DOHH2 (cell line): ENCODE results near the gene TPX2.
"Not testable (repeated sequence)": the region's sequence is repeated elsewhere in the genome, so short reads cannot be mapped to it uniquely, and the experiment has no call there.

ENCODE experiments used
- H3F3A ChIP-seq: fragments of 200-600 bp; sonication (generic), shearing (Covaris generic); 2 replicates; pipeline ENCODE4 v1.6.0; 2016; ENCODE audit warnings: antibody characterized with exemption, mild to moderate bottlenecking; ENCODE audit not compliant: control insufficient read depth, insufficient read depth
- H3K27ac ChIP-seq: fragments of 200-600 bp; sonication (generic); 2 replicates; pipeline ENCODE4 v1.5.1; 2014; ENCODE audit warnings: low read depth, mild to moderate bottlenecking, low read length, moderate library complexity
- H3K27me3 ChIP-seq: fragments of 200-600 bp; sonication (generic); 2 replicates; pipeline ENCODE4 v1.6.1; 2014; ENCODE audit warnings: mild to moderate bottlenecking, low read length, mixed read lengths; ENCODE audit not compliant: control insufficient read depth
- H3K36me3 ChIP-seq: fragments of 200-600 bp; sonication (generic); 2 replicates; pipeline ENCODE4 v1.6.1; 2014; ENCODE audit warnings: mild to moderate bottlenecking, low read length, moderate library complexity, mixed read lengths; ENCODE audit not compliant: control insufficient read depth
- H3K4me1 ChIP-seq: fragments of 200-600 bp; sonication (generic); 2 replicates; pipeline ENCODE4 v1.6.1; 2014; ENCODE audit warnings: mild to moderate bottlenecking, low read length, mixed read lengths; ENCODE audit not compliant: control insufficient read depth
- H3K4me2 ChIP-seq: fragments of 200-600 bp; sonication (generic); 2 replicates; pipeline ENCODE4 v1.6.0; 2014; ENCODE audit warnings: mild to moderate bottlenecking, low read length, moderate library complexity
- H3K4me3 ChIP-seq: fragments of 200-600 bp; sonication (generic); 2 replicates; pipeline ENCODE4 v1.5.1; 2014; ENCODE audit warnings: mild to moderate bottlenecking, low read length, mixed read lengths
- H3K79me2 ChIP-seq: fragments of 200-600 bp; sonication (generic); 2 replicates; pipeline ENCODE4 v1.6.1; 2014; ENCODE audit warnings: mild to moderate bottlenecking, low read length, mixed read lengths; ENCODE audit not compliant: control insufficient read depth
- H3K9me2 ChIP-seq: fragments of 200-600 bp; sonication (generic); replicated peaks from 2 replicates; pipeline ENCODE4 v1.6.1; 2014; ENCODE audit warnings: mild to moderate bottlenecking, low read length, mixed read lengths; ENCODE audit not compliant: control insufficient read depth
- H3K9me3 ChIP-seq: fragments of 200-600 bp; sonication (generic); 2 replicates; pipeline ENCODE4 v1.6.1; 2014; ENCODE audit warnings: antibody characterized with exemption, low read length, mixed read lengths; ENCODE audit not compliant: control insufficient read depth, insufficient read depth
- H4K20me1 ChIP-seq: fragments of 200-600 bp; sonication (generic); 2 replicates; pipeline ENCODE4 v1.6.0; 2014; ENCODE audit warnings: low read depth, mild to moderate bottlenecking, antibody characterized with exemption, low read length, moderate library complexity; ENCODE audit not compliant: control insufficient read depth, insufficient read depth
- CTCF ChIP-seq: fragments of 200-600 bp; sonication (generic); IDR thresholded peaks from one replicate; pipeline ENCODE4 v1.5.1; 2014; ENCODE audit warnings: antibody characterized with exemption, mild to moderate bottlenecking, low read depth, low read length; ENCODE audit not compliant: poor library complexity, severe bottlenecking
- EZH2phosphoT487 ChIP-seq: fragments of 200-600 bp; sonication (generic); IDR thresholded peaks from 2 replicates; pipeline ENCODE4 v1.6.1; 2017; ENCODE audit warnings: borderline replicate concordance, mild to moderate bottlenecking, antibody characterized with exemption, low read length, moderate library complexity, mixed read lengths

The TPX2 gene

GRCh38 chr20:31813611-31814010 lies 74.5 kb downstream of the TPX2 start:
- Histone ChIP-seq H3K9me3 (no peaks in the 10 kb centered on the region), H3K36me3 (no peaks in the 10 kb centered on the region), H3F3A (peaks cover 8% of the 10 kb centered on the region; the same call in 1 of the 2 replicates), H4K20me1 (no peaks in the 10 kb centered on the region), H3K9me2 (no peaks in the 10 kb centered on the region), H3K79me2 (no peaks in the 10 kb centered on the region), H3K4me2 (no peak overlapping the region), H3K27ac (no peak overlapping the region), H3K4me1 (no peaks in the 10 kb centered on the region), H3K27me3 (no peaks in the 10 kb centered on the region), H3K4me3 (no peak overlapping the region)
- no peak for TF ChIP-seq EZH2phosphoT487
- no peak for TF ChIP-seq CTCF

- not testable (repeated sequence) for H3K4me3 ChIP-seq, H4K20me1 ChIP-seq, H3K4me2 ChIP-seq, H3K9me2 ChIP-seq, H3K4me1 ChIP-seq, H3K79me2 ChIP-seq, H3K9me3 ChIP-seq, H3F3A ChIP-seq, H3K36me3 ChIP-seq, H3K27ac ChIP-seq, H3K27me3 ChIP-seq
Measured at GRCh38 chr20:31814142-31814541, 75.1 kb downstream of the TPX2 start.

- H3K9me2 ChIP-seq: no peaks in the 10 kb centered on the region
- no peaks in the 10 kb centered on the region for H3K27me3 ChIP-seq
- no peak overlapping the region for H3K4me3 ChIP-seq
- no peaks in the 10 kb centered on the region for H3K79me2 ChIP-seq
- no peaks in the 10 kb centered on the region for H4K20me1 ChIP-seq
- no peak overlapping the region for H3K4me2 ChIP-seq
- H3K27ac ChIP-seq: no peak overlapping the region
- no peaks in the 10 kb centered on the region for H3K9me3 ChIP-seq
- no peak for TF ChIP-seq CTCF
- TF ChIP-seq EZH2phosphoT487: no peak
- no peaks in the 10 kb centered on the region for H3F3A ChIP-seq
- H3K4me1 ChIP-seq: no peaks in the 10 kb centered on the region
- no peaks in the 10 kb centered on the region for H3K36me3 ChIP-seq
Measured at GRCh38 chr20:31815408-31816188, 76.5 kb downstream of the TPX2 start.

- no peaks in the 10 kb centered on the region for H3K9me2 ChIP-seq
- TF ChIP-seq EZH2phosphoT487: no peak
- TF ChIP-seq CTCF: no peak
- H4K20me1 ChIP-seq: no peaks in the 10 kb centered on the region
- no peak overlapping the region for H3K4me2 ChIP-seq
- H3F3A ChIP-seq: no peaks in the 10 kb centered on the region
- no peak overlapping the region for H3K27ac ChIP-seq
- H3K36me3 ChIP-seq: no peaks in the 10 kb centered on the region
- no peaks in the 10 kb centered on the region for H3K27me3 ChIP-seq
- H3K4me1 ChIP-seq: no peaks in the 10 kb centered on the region
- H3K9me3 ChIP-seq: no peaks in the 10 kb centered on the region
- H3K79me2 ChIP-seq: no peaks in the 10 kb centered on the region
- H3K4me3 ChIP-seq: no peak overlapping the region
Measured at GRCh38 chr20:31816221-31816620, 77.1 kb downstream of the TPX2 start.
